Loucy (cell line): Measurements from ENCODE around the gene GRIK2.

Experiments used
- H2AFZ ChIP-seq: fragments of 200-600 bp; sonication (generic); 2 replicates; pipeline ENCODE4 v1.6.0; 2016; ENCODE audit warnings: antibody characterized with exemption, mild to moderate bottlenecking, low read length, moderate library complexity
- H3F3A ChIP-seq: fragments of 200-600 bp; 2 replicates; pipeline ENCODE4 v1.6.0; 2016; ENCODE audit warnings: antibody characterized with exemption, low read depth, mild to moderate bottlenecking
- H3K27me3 ChIP-seq: fragments of 200-600 bp; sonication (generic); 2 replicates; pipeline ENCODE4 v1.6.1; 2014; ENCODE audit warnings: low read length, mild to moderate bottlenecking; ENCODE audit not compliant: insufficient read depth, poor library complexity, severe bottlenecking
- H3K36me3 ChIP-seq: fragments of 200-600 bp; sonication (generic); 2 replicates; pipeline ENCODE4 v1.6.1; 2016; ENCODE audit warnings: low read length; ENCODE audit not compliant: insufficient read depth
- H3K4me1 ChIP-seq: fragments of 200-600 bp; sonication (generic); 2 replicates; pipeline ENCODE4 v1.5.1; 2014; ENCODE audit warnings: low read length, mild to moderate bottlenecking; ENCODE audit not compliant: insufficient read depth, poor library complexity, severe bottlenecking
- H3K4me2 ChIP-seq: fragments of 200-600 bp; sonication (generic); 2 replicates; pipeline ENCODE4 v1.6.0; 2014; ENCODE audit warnings: antibody characterized with exemption, low read length, low read depth, mild to moderate bottlenecking; ENCODE audit not compliant: poor library complexity, severe bottlenecking
- H3K4me3 ChIP-seq: fragments of 200-600 bp; sonication (generic); 2 replicates; pipeline ENCODE4 v1.5.1; 2014; ENCODE audit warnings: low read length, mild to moderate bottlenecking, mixed read lengths; ENCODE audit not compliant: poor library complexity, severe bottlenecking
- H3K79me2 ChIP-seq: fragments of 200-600 bp; sonication (generic); 2 replicates; pipeline ENCODE4 v1.6.1; 2014; ENCODE audit warnings: low read length; ENCODE audit not compliant: insufficient read depth
- H3K9ac ChIP-seq: fragments of 200-600 bp; sonication (generic); 2 replicates; pipeline ENCODE4 v1.6.0; 2014; ENCODE audit warnings: mild to moderate bottlenecking, low read depth, low read length, moderate library complexity; ENCODE audit not compliant: poor library complexity, severe bottlenecking
- H3K9me2 ChIP-seq: fragments of 200-600 bp; sonication (generic); replicated peaks from 2 replicates; pipeline ENCODE4 v1.6.1; 2016; ENCODE audit warnings: low read depth, low read length, mixed read lengths
- H3K9me3 ChIP-seq: fragments of 200-600 bp; sonication (generic); 2 replicates; pipeline ENCODE4 v1.6.1; 2014; ENCODE audit warnings: mild to moderate bottlenecking, antibody characterized with exemption, low read length, low read depth; ENCODE audit not compliant: insufficient read depth
- H4K20me1 ChIP-seq: fragments of 200-600 bp; sonication (generic); 2 replicates; pipeline ENCODE4 v1.6.0; 2014; ENCODE audit warnings: antibody characterized with exemption, low read length, mild to moderate bottlenecking; ENCODE audit not compliant: insufficient read depth, poor library complexity, severe bottlenecking
- EZH2phosphoT487 ChIP-seq: fragments of 200-600 bp; IDR thresholded peaks from 2 replicates; pipeline ENCODE4 v1.6.1; 2018; ENCODE audit warnings: antibody characterized with exemption, mild to moderate bottlenecking, moderate library complexity, borderline replicate concordance
- TF ChIP-seq, protein P1 (sequence below): fragments of 200-600 bp; sonication (generic); conservative IDR thresholded peaks from 2 replicates; pipeline ENCODE4 v1.5.1; 2014; ENCODE audit warnings: mild to moderate bottlenecking, antibody characterized with exemption, low read length

The GRIK2 gene

DNA sequence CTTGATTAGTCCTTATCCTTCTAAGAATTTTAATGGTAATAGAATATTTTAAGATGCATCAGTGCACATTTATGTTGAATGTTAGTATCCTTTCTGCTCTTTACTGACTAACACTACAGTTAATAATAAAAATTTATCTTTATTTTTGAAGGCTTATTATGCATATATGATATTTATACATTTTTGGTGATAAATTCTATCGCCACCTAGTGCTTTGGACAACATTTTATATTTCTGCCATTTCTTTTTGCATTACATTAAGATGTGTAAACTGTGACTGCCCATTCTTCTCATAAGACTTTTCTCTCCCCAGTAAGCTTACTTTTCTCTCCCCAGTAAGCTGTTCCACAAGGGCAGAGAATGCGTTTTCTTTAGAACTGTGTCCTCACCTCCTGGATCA, 252.3 kb downstream of the GRIK2 start:
- Histone ChIP-seq H2AFZ (no peak overlapping the region), H3K9me2 (no peaks in the 10 kb centered on the region), H4K20me1 (no peaks in the 10 kb centered on the region), H3K79me2 (no peaks in the 10 kb centered on the region), H3K9me3 (no peaks in the 10 kb centered on the region), H3K4me3 (no peak overlapping the region), H3K27me3 (no peaks in the 10 kb centered on the region), H3K36me3 (no peaks in the 10 kb centered on the region), H3K9ac (no peak overlapping the region), H3K4me1 (no peaks in the 10 kb centered on the region), H3K4me2 (no peak overlapping the region), H3F3A (no peaks in the 10 kb centered on the region)
- TF ChIP-seq, protein P1, sequence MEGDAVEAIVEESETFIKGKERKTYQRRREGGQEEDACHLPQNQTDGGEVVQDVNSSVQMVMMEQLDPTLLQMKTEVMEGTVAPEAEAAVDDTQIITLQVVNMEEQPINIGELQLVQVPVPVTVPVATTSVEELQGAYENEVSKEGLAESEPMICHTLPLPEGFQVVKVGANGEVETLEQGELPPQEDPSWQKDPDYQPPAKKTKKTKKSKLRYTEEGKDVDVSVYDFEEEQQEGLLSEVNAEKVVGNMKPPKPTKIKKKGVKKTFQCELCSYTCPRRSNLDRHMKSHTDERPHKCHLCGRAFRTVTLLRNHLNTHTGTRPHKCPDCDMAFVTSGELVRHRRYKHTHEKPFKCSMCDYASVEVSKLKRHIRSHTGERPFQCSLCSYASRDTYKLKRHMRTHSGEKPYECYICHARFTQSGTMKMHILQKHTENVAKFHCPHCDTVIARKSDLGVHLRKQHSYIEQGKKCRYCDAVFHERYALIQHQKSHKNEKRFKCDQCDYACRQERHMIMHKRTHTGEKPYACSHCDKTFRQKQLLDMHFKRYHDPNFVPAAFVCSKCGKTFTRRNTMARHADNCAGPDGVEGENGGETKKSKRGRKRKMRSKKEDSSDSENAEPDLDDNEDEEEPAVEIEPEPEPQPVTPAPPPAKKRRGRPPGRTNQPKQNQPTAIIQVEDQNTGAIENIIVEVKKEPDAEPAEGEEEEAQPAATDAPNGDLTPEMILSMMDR = no peak
- TF ChIP-seq EZH2phosphoT487 = no peak

DNA sequence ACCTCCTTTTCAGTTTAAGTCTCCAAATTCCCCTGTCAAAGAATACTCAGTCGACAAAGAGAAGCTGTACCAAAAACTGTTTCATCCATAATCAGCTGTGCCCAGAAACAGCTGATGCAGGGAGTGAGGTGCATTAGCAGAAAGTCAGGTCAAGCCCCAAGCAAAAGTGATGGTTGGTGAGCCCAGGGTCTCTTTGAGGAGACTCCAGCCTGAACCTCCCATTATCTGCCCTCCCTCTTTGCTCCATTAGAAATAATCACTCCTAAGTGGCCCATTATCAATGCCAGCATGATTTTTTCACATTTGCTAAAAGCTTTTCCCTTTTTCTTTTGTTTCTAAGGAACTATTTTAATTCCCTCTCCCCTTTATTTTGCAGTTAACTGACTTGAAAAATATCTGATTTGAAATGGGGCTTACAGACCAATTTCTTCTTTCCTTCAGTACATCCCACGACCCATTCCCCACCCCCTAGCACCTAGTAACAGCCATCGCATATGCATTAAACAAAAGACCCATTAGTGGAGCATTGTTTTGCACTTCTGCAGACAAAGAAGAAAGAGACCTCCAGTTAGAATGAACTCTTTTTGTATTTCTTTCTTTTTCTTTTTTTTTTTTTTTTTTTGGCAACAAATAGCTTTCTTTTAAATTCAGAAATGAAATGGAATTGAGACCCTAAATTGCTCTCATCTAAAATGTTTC, 257.0 kb downstream of the GRIK2 start:
- no peak for TF ChIP-seq EZH2phosphoT487
- TF ChIP-seq, protein P1 = no peak
- Histone ChIP-seq H2AFZ (no peak overlapping the region), H3K27me3 (no peaks in the 10 kb centered on the region), H3K9ac (no peak overlapping the region), H3K79me2 (no peaks in the 10 kb centered on the region), H3K4me3 (no peak overlapping the region), H3K36me3 (no peaks in the 10 kb centered on the region), H3K9me2 (no peaks in the 10 kb centered on the region), H3F3A (no peaks in the 10 kb centered on the region), H4K20me1 (no peaks in the 10 kb centered on the region), H3K4me1 (no peaks in the 10 kb centered on the region), H3K9me3 (no peaks in the 10 kb centered on the region), H3K4me2 (no peak overlapping the region)

DNA sequence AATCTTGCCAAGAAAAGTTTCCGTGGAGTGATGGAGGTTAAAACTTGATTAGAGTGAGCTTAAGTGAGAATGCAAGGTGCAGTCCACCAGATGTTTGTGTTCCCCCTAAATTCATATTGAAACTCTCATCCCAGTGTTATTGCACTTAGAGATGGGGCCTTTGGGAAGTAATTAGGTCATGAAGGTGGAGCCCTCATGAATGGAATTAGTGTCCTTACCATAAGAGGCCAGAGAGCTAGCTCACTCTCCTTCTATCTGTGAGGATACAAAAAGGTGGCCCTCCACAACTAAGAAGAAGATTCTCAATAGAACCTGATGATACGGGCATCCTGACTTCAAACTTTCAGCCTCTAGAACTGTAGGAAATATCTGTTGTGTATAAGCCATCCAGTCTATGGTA, 258.6 kb downstream of the GRIK2 start:
- TF ChIP-seq, protein P1 = no peak
- no peak for TF ChIP-seq EZH2phosphoT487

More for the DNA sequence above, 258.6 kb downstream of the GRIK2 start:
- no peaks in the 10 kb centered on the region for H3K27me3 ChIP-seq
- H3K4me1 ChIP-seq = no peaks in the 10 kb centered on the region
- H3F3A ChIP-seq = no peaks in the 10 kb centered on the region
- H3K4me3 ChIP-seq = no peak overlapping the region
- H3K4me2 ChIP-seq = no peak overlapping the region
- no peaks in the 10 kb centered on the region for H3K36me3 ChIP-seq
- no peak overlapping the region for H2AFZ ChIP-seq
- no peaks in the 10 kb centered on the region for H3K79me2 ChIP-seq
- H3K9ac ChIP-seq = no peak overlapping the region
- no peaks in the 10 kb centered on the region for H3K9me3 ChIP-seq
- no peaks in the 10 kb centered on the region for H4K20me1 ChIP-seq
- H3K9me2 ChIP-seq = no peaks in the 10 kb centered on the region
